ENCODE results near the gene ACOT12. TPM values are rescaled to one million over a fixed set of nuclear protein-coding genes. Genes with fewer than 3 reads are reported as not detected.

Gene ACOT12
- total and polyA plus RNA-seq, 2 of the 13 experiments (the other 11 are each of a cell fraction or from before 2014, with no cell fraction given): not detected

DNA sequence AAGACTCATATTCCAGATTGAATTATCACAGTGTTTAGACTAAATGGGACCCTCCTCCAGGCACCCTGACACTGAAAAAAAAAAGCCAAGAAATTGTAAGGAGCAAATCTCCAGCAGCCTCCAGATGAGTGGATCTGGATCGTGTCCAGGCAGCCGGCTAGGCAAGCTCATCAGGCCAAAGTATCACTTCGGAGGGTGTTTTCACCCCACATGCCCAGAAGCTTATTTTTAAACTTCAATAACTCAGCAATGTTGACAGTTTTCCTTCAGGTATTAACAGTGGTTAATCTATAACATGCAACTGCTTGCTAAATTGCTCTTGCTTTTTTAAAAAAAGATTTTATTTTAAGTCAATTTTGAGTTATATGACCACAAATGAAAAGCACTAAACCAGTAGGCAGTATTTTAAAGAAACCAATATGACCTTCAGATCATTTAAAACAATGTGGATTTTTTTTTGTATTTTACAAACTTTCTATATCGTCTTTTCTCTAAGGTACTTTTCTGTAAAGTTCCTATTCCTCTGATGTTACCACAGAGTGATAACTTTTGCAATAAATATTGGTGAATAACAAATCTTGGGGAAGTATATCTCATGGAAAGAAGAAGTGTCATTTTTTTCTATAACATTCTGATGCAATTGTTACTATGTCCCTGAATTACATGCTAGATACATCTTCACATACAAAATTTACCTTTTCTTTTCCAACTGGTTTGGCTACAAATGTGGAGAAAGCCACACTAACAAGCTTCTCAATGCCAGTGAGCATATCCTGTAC, 30.7 kb downstream of the ACOT12 start (continued):
- TF ChIP-seq ZSCAN31 (CRISPR knock-in tag; IDR thresholded peaks at IDR 0.05; ENCODE audit: low read depth) (no peak), ARHGAP35 (CRISPR knock-in tag; IDR thresholded peaks at IDR 0.05; ENCODE audit: borderline replicate concordance) (no peak), ZIK1 (CRISPR knock-in tag; IDR thresholded peaks at IDR 0.05; ENCODE audit: borderline replicate concordance, low read depth) (no peak), RXRB (CRISPR knock-in tag; IDR thresholded peaks at IDR 0.05; ENCODE audit: borderline replicate concordance) (peak; percentile 69), ZNF235 (CRISPR knock-in tag; IDR thresholded peaks at IDR 0.05; ENCODE audit: borderline replicate concordance) (no peak), ZNF138 (CRISPR knock-in tag; IDR thresholded peaks at IDR 0.05; ENCODE audit: low read depth) (no peak), MXD4 (CRISPR knock-in tag; IDR thresholded peaks at IDR 0.05) (no peak), ZNF550 (CRISPR knock-in tag; IDR thresholded peaks at IDR 0.05; ENCODE audit: borderline replicate concordance) (no peak), POLR2G (IDR thresholded peaks at IDR 0.05; ENCODE audit: low read depth, low read length) (no peak), YEATS4 (CRISPR knock-in tag; IDR thresholded peaks at IDR 0.05; ENCODE audit: borderline replicate concordance) (0 out of 2 replicates have a peak, but pooled peaks have one; percentile 29), GATAD1 (CRISPR knock-in tag; IDR thresholded peaks at IDR 0.05) (no peak), SOX13 (IDR thresholded peaks at IDR 0.05) (no peak), SOX13 (CRISPR knock-in tag; conservative IDR thresholded peaks at IDR 0.05 in 1 of 2, IDR thresholded peaks at IDR 0.05 in 1 of 2) (0 out of 4 replicates have a peak, but pooled peaks of 1 of the 2 experiments have one; percentile 20), MYNN (CRISPR knock-in tag; IDR thresholded peaks at IDR 0.05; ENCODE audit: low read depth) (no peak), IRX3 (CRISPR knock-in tag; IDR thresholded peaks at IDR 0.05; ENCODE audit: borderline replicate concordance, low read depth) (no peak), HMG20A (CRISPR knock-in tag; IDR thresholded peaks at IDR 0.05; ENCODE audit: borderline replicate concordance) (peak; percentile 36; the same call in 1 of the 2 replicates)
- TF ChIP-seq, protein P1, sequence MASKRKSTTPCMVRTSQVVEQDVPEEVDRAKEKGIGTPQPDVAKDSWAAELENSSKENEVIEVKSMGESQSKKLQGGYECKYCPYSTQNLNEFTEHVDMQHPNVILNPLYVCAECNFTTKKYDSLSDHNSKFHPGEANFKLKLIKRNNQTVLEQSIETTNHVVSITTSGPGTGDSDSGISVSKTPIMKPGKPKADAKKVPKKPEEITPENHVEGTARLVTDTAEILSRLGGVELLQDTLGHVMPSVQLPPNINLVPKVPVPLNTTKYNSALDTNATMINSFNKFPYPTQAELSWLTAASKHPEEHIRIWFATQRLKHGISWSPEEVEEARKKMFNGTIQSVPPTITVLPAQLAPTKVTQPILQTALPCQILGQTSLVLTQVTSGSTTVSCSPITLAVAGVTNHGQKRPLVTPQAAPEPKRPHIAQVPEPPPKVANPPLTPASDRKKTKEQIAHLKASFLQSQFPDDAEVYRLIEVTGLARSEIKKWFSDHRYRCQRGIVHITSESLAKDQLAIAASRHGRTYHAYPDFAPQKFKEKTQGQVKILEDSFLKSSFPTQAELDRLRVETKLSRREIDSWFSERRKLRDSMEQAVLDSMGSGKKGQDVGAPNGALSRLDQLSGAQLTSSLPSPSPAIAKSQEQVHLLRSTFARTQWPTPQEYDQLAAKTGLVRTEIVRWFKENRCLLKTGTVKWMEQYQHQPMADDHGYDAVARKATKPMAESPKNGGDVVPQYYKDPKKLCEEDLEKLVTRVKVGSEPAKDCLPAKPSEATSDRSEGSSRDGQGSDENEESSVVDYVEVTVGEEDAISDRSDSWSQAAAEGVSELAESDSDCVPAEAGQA (IDR thresholded peaks at IDR 0.05; ENCODE audit: low read depth): no peak
- TF ChIP-seq, protein P1 (CRISPR knock-in tag; IDR thresholded peaks at IDR 0.05; ENCODE audit: borderline replicate concordance): no peak
- TF ChIP-seq, protein P2, sequence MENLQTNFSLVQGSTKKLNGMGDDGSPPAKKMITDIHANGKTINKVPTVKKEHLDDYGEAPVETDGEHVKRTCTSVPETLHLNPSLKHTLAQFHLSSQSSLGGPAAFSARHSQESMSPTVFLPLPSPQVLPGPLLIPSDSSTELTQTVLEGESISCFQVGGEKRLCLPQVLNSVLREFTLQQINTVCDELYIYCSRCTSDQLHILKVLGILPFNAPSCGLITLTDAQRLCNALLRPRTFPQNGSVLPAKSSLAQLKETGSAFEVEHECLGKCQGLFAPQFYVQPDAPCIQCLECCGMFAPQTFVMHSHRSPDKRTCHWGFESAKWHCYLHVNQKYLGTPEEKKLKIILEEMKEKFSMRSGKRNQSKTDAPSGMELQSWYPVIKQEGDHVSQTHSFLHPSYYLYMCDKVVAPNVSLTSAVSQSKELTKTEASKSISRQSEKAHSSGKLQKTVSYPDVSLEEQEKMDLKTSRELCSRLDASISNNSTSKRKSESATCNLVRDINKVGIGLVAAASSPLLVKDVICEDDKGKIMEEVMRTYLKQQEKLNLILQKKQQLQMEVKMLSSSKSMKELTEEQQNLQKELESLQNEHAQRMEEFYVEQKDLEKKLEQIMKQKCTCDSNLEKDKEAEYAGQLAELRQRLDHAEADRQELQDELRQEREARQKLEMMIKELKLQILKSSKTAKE (CRISPR knock-in tag; IDR thresholded peaks at IDR 0.05; ENCODE audit: borderline replicate concordance): no peak
